NCI-H187 (cell line): Measurements from ENCODE around the gene GALNT18.

Source experiments
- DNase-seq, 2 experiments: peaks; one replicate each; lab custom pipeline; 2025; lab: John Stamatoyannopoulos, UW

The GALNT18 gene

DNA sequence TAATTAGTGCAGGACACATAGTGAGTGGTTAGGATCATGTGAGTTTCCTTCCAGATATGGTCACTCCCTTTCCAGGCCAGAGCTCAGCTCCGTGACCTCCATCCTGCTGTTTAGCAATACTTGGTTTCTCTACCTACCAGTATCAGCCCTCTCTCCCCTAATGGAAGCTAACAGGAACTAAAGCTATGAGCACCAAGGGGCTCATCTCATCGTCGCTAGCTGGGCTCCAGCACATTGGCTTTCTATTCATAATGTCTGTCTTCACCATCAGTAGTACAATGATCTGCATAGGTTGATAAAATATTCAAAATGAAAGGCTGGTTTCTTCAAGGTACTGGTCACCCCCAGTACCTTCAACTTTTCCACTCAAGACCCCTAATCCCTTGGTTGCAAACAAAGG, 2.4 kb upstream of the GALNT18 start:
- no peak for DNase-seq

DNA sequence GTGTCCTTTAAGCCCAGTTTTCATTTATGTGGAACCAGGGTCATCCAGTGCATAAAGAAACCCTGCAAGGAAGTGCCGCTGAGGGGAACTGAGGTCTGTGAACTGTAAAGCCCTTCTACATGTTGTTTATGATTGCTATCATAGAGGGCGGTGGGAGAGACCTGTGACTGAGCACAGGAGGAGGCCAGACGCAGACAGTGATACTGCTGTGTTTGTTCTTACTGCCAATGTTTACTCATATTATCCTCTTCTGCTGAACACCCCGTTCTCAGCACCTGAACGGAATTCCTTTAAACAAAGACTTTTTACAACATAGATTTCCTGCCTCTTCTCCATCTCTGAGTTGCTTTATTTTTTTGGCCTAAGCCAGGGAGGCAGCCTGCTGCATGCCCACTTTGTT, 967 bp upstream of the GALNT18 start:
- DNase-seq, result no peak

DNA sequence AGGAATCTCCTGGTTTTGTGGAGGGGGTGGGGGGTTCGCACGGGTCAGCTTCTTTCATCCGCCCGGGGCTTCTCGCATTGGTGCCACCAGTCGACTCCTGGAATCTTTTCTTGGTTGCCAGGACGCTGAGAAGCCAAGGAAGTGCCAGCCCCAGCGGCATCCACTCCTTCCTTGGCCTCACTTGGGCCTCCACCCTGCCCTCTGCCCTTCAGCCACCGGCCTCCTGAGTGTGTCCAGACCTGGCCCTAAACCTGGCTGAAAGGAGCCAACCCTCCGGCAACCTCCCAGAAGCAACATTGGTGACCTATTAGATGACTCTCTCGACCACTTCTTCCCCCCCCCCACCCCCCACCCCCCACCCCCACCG, 518 bp upstream of the GALNT18 start:
- no peak for DNase-seq

DNA sequence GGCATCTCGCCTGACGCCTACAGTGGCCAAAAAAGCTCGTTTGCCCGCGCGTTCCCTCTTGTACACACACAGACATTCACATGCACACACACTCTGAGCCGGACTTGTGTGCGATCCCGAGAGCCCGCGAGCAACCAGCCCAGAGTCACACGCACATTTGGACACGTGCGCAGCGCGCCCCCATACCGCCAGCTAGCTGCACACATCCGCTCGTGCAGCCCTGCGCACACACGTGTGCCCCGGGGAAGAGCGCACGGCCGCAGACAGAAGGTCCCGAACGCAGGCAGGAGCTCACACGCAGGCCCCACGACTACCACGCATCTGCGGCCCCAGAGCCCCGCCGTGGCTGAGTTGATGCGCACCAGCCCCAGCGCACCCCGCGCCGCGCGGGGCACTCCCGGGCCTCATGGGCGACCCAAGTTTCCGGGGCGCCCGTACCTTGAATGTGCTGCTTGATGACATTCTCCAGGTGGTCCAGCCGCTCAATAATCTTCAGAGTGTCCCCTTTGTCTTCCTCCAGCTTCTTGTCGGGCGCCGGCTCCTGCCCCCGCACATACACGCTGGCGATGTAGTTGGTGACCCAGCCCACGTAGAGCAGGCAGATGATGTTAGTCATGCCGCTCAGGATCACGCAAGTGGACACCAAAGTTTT, 758 bp downstream of the GALNT18 start:
- no peak for DNase-seq

DNA sequence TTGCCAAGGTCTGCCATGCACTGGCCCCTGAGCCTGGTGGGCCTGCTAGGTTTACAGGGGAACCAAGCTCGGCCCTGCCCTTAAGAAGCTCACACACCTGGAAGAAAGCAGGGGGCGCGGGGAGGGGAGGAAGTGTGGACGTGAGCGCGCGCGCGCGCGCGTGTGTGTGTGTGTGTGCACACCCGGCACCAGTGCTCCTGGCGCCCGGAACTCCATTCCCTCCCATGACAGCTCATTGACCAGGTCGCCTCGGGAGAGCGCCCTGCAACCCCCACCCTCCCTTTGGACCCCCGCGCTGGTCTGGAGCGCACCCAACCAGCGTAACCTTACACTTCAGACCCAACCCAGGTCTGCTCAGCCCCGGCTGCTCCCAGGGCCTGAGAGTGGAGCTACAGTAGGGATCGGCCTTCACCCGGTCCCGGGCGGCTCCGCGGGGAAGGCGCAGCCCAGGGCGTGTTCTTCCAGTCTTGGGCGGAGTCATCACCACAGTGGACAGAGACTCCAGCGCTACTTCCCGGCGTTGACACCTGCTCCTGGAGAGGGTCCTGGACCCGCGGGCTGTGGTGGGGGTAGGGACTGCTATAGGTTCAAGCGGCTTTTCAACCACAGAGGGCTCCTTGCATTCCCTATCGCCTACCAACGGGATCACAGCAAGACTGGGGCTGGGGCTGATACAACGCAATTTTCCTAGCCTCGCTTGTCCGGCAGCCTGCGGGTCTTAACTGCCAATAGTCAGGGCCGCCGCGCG, 1.5 kb downstream of the GALNT18 start:
- DNase-seq, result no peak

DNA sequence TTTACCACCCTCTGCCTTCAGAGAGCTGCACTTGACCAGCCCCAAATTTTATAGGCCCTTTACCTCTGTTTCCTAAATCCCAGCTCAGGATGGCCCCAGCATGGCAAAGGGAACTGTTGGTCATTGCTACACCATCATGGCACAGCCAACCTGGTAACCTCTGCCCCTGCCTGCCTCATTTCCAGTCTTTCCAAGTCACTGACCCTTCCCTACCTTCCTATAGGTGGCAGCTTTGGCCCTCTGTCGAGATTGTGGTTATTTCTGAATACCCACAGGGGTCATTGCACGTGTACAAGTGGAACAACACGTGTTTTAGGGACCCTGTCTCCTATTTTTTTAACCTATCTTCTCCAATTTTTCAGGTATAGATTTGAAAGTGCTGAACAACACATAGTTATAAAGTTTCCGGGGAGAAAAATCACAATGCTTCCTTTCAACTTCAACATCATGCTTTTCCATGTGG, 2.8 kb downstream of the GALNT18 start:
- no peak for DNase-seq

DNA sequence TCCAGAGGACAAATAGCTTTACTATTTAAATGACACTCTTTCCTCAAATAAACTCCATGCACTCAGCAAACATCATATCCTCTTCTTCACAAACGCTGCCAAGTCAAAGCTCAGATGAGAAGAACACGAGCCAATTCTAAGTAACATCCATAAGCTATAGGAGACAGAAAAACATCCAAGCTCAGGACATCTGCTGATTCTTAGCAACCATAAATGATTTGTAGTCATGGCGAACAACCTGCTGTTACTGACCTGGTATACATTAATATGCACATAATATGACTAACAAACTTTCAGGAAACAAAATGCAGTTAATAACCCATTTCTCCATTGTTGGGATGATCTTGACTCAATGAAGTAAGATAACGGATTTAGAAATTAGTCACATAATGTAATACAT, 6.7 kb downstream of the GALNT18 start:
- no peak for DNase-seq

DNA sequence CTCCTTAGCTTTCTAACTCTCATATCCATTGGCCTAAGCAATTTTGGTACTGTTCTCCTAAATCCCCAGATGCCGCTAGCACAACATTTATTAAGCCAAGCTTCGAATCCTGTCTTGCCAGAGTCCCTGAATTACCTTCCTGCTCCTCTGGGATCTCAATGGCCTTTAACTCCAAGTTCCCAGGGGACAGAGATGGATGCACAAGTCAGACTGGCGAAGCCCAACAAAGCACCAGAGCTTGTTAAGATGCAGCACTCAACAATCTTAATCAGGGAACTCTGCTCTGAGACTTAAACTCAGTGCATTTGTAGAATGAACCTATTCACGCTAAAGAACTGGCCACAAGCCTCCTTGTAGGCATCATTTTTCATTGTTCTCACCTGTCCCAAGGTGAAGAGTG, 9.4 kb downstream of the GALNT18 start:
- no peak for DNase-seq

DNA sequence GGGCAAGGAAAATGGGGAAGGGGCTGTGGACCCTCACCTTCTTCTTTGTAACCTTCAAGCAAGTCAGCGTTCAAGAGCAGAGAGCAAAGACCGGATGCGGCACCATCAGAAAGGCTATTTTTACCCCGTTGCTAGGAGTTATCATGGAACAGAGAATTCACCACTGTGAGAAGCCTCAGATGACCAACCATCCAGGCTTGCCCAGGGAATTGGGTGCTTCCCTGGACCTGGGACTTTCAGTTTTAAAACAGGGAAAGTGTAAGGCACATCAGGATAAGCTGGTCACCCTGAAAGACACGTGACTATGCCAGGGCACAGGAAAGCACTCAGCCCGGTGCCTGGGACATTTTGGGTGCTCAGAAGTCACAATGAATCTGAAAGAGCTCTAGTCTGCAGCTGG, 10.4 kb downstream of the GALNT18 start:
- DNase-seq, result no peak

DNA sequence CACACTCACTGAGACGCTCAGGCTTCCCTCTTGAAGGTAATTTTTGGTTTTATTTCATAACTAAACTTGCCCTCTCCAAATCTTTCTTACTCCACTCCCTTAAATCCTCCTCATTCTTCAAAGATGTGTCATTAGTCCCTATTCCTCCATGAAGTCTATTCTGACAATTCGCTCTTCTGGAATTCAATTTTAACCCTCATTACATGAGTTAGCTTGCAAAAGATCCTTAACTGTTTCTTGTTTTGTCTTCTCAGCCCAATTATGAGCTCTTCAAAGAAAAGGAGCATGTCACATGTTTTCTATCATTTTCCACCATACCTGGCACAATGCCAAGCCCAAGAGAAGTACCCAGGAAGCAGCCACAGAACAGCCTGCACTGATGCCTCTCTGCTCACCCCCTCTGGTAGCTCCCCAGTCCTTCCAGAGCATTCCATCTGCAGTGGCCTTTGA, 13.0 kb downstream of the GALNT18 start:
- DNase-seq, result peak in 1 of 2 experiments; percentile 14

DNA sequence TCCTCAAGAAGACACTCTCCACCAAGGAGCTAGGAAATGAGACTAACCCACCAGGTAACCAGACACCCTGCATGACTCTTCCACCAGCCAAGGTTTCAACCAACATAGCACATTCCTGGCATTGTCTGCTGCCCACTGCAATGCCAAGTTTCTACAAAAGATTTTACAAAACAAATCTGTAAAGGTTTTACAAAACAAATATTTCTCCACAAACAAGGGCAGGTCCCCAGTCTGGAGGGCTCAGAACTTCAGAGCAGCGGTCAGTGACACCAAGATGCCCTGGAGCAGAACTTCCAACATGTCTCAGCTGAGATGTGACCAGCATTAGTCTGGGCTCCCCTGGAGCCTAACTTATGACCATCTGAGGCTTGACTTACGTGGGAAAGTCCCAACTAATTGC, 14.0 kb downstream of the GALNT18 start:
- DNase-seq, result no peak

DNA sequence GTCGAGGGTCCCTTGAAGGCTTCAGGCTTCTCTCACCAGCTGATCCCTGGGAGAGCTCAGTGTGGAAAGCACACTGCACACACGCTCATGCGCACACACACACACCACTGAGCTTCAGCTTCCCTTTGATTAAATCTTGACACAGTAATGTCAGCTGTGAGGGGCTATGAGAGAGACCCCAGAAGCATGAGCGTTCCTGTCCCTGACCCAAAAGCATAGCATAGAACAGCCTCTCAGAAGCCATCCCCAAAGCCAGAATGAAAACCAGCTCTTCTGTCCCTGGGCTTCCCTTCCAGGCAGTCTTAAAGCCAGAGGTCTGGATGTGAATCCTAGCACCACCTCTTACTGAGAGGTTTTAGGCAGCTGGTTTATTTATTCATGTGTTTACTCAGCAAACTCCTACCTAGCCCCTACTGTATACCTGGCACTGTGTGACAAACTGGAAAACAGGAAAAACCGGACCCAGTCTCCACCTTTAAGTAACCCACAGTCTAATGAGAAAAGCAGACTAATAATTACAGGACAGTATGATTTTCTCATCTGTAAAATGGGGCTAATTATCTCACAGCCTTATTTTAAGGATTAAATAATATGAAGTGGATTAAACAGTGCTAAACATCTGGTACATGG, 15.9 kb downstream of the GALNT18 start:
- no peak for DNase-seq

DNA sequence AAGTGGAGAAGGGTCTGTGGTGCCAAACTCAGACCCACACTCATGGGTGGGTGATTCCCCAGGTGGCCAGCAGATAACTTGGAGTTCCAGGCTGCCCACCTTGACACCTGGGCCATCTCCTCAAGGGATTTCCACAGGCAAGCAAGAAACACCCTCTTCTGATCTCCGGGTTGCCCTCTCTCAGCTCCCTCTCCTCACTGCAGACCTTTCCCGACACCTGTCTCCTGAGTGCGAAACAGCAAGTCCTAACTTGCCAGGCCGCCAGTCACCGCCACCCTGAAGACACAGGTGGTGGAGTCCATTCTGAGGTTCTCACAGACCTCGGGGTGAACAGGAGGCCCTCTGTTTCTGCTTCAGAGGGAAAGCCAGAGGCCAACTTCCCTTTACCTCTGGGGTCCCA, 16.6 kb downstream of the GALNT18 start:
- no peak for DNase-seq

DNA sequence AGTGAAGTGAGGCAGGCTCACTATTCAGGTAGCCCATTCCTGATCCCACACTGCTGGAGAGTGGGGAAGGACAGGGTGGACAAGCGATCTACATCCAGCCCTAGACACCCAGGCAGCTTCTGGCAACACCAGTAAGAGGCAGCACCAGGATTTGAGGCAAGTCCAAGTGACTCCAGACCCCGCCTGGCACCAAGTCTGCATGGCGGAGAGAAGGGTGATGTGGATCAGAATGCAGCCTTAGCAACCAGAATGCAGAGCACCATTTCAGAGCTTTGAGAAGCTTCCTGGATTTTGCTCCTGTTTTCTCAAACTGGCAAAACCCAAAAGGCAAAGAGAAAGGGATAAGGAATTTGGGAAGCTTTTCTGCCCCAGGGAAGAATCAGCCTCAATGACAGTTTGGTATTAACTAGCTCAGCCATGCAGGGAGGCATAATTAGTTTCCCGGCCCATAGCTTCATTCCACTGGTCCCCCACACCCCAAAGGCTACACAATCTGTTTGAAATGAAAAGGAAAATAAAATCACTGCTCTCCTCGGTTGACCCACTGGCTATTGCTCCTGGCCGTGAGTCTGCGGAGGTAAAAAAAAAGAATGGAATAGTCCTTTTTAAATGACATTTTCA, 17.3 kb downstream of the GALNT18 start:
- no peak for DNase-seq

DNA sequence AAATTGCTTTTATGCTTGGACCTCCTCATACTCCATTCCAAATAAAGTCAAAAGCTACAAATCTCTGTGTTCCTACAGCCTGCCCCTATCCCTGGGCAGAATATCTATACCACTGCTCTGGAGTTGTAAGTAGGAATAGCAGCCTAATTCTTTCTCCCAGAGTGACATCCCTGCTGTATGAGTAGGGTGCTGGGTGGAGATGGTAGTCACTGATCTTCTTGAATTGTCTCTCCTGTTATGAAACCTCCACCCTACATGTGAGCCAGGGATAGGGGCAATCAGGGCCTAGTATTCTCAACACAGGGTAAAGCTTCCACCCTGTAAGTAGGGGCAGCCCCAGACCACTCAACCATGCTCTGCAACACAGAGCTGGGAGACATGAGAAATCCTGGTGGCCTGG, 19.8 kb downstream of the GALNT18 start:
- DNase-seq, result no peak

DNA sequence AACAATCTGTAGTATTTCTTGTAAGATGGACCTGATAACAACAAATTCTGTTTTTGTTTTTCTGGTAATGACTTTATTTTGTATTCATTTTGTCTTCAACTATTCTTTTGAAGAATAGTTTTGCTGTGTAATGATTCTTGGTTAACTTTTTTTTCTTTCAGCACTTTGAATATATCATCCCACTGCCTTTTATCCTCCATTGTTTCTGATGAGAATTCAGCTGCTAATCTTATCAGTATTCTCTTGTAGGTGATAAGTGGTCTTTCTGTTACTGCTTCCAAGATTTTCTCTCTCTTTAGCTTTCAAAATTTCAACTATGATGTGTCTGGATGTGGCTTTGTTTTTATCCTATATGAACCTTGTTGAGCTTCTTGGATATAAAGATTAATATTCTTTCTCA, 21.5 kb downstream of the GALNT18 start:
- no peak for DNase-seq

DNA sequence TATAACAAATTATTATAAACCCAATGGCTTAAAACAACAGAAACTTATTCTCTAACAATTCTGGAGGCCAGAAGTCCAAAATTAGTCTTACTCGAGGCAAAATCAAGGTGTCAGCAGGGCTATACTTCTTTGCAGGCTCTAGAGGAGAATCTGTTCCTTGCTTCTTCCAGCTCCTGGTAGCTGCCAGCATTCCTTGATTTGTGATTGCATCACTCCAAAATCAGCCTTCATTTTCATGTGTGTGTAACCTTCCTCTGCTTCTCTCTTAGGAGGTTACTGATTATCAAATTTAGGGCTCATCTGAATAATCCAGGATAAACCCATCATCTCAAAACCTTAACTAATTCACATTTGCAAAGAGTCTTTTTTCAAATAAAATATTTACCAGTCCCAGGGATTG, 23.6 kb downstream of the GALNT18 start:
- DNase-seq, result no peak

DNA sequence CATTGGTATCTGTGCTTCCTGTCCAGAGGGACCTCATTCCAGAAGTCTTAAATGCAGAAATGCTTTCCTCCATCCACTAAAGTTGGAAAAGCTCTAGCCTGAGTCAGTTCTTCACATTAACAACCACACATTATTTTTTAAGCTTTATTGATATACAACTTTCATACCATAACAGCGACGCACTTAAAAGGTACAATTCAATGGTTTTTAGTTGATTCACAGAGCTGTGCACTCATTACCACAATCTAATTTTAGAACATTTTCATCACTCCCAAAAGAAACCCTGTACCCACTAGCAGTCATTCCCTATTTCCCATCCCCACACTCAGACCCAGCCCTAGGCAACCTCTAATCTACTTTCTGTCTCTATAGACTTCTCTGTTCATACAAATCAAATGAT, 27.6 kb downstream of the GALNT18 start:
- no peak for DNase-seq

DNA sequence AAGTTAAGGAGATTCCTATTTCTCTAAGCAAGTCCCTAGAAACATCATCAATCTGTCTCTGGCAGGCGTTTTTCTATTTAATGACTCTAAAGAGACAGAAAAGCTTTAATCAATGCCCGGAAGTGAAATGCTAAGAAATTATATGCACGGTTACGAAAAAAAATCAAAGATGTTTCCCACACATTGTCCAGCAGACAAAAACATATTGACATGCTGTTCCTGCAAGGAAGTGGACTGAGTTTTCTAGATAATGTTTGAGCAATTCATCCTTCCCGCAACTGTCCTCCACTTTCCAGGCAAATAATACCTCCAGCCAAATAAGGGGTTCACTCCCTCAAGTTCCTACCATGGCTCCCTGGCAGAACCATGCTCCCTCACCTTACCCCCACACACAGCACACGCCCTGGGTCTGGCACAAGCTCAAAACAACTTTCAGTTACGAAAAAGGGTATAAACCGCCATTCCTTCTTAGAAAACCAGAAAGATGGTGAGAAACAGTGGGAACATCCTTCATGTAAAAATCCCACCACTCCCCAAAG, 29.6 kb downstream of the GALNT18 start:
- DNase-seq, result no peak

DNA sequence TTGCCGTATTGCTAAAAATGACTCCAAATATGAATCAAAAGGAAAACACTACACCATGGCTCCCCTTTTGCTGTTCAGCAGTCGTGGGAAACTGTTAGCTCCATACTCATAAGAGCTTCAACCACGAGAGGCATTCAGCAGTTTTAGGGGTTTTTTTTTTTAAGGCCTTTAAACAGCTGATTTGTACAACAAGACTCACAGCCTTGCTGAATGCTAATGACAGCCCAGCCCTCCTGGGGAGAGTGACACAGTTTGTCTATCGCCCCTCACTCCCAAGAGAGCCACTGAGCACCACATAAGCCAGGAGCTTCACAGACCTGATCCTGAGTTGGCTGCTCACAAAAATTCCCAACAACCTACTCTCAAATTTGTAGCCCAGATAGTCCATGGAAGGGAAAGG, 32.4 kb downstream of the GALNT18 start:
- DNase-seq, result no peak

DNA sequence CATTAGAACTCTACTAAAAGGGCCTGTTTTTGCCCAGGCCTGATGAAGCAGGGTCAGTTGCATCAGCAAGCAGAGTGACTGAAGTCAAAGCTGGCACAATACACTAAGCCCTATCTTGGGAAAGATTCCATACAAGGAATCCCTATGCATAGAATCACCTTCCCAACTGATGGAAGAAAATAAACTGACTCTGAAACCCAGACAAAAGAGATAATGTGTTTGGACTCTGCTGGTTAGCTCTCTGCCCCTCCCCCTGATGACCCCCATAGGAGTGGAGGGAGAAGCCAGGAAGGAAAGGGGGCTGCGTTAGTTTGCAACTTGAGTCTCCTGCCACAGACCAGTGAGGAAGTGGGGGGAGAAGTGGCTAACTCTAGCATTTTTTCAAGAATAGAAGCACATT, 32.9 kb downstream of the GALNT18 start:
- DNase-seq, result no peak

DNA sequence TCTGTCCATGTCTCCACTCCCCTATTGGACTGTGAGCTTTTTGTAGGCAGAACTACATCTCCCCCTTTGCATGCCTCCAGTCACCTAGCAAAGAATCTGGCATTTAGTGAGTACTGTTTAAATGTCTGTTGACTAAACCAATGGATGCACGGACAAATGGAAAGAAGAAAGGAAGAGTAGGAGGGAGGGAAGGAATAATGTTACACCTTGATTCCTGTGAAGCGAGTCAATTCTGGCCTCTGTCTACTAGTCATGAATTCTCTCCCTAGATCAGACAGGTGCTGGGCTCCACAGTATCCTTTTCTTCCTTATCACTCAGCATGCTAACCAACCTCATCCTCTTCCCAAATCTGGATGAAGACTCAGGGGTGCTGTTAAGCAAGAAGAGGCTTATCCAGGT, 33.6 kb downstream of the GALNT18 start:
- no peak for DNase-seq

DNA sequence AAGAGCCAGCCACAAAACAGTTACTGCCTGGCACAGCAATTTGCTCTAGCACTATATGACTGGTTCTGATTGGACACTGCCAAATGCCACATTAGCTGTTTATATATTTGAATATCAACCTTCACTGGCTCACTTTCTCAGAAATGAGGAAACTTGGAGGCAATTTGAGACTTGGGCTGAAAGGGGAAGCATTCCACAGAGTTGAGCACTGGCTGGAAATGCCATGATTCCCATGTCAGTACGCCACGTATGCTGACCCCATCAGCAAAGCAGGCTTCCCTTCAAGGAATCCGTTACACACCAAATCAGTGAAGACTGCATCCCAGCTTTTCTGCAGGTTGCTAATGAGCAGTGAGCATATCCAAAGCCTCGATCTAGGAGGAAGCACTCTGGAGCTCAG, 34.7 kb downstream of the GALNT18 start:
- DNase-seq, result no peak
